Keratinocyte (primary cell): ENCODE data around the gene GRIA1. TPM values are rescaled to one million over a fixed set of nuclear protein-coding genes. Genes with fewer than 3 reads are reported as not detected.

Source experiments
- DNase-seq: peaks from one replicate; pipeline ENCODE4 v3.0.0-alpha.2; 2011; ENCODE audit warnings: low read depth, missing footprints, low spot score
- FAIRE-seq: peaks from 2 replicates; lab custom pipeline; 2011; peaks lifted over from hg19 to GRCh38; lab: Jason Lieb, UNC
- H2AFZ ChIP-seq: 2 replicates; pipeline ENCODE4 v1.6.0; 2012; ENCODE audit warnings: low read length, control low read depth, inconsistent platforms; ENCODE audit not compliant: control insufficient read depth
- H3K27ac ChIP-seq: 2 replicates; pipeline ENCODE4 v1.5.1; 2011; ENCODE audit warnings: low read length; ENCODE audit not compliant: control insufficient read depth, insufficient read depth
- H3K27me3 ChIP-seq: 3 replicates; pipeline ENCODE4 v1.6.0; 2011; ENCODE audit warnings: low read length; ENCODE audit not compliant: control insufficient read depth, insufficient read depth; ENCODE audit errors: extremely low read depth
- H3K36me3 ChIP-seq, 2 experiments: 2 replicates in 1 of 2; 3 replicates in 1 of 2; pipeline ENCODE4 v1.5.1; 2011; ENCODE audit warnings: low read length in 2 of 2, mild to moderate bottlenecking in 1 of 2; ENCODE audit not compliant: control insufficient read depth in 2 of 2, insufficient read depth in 2 of 2; ENCODE audit errors: extremely low read depth in 1 of 2
- H3K4me1 ChIP-seq: 3 replicates; pipeline ENCODE4 v1.5.1; 2011; ENCODE audit warnings: low read length; ENCODE audit not compliant: control insufficient read depth, insufficient read depth; ENCODE audit errors: extremely low read depth
- H3K4me2 ChIP-seq: 3 replicates; pipeline ENCODE4 v1.6.0; 2011; ENCODE audit warnings: low read depth, low read length; ENCODE audit not compliant: control insufficient read depth, insufficient read depth; ENCODE audit errors: extremely low read depth
- H3K4me3 ChIP-seq, 3 experiments: fragments of 200-600 bp in 1 of 3; sonication (generic) in 1 of 3; 2 replicates in 2 of 3; 3 replicates in 1 of 3; pipeline ENCODE4 v1.5.1; 2011 to 2016; ENCODE audit warnings: low read length in 3 of 3, mild to moderate bottlenecking in 3 of 3, control low read depth in 2 of 3, inconsistent platforms in 1 of 3, low read depth in 1 of 3, mixed read lengths in 1 of 3, mixed run types in 1 of 3, moderate library complexity in 1 of 3; ENCODE audit not compliant: control insufficient read depth in 2 of 3, insufficient read depth in 2 of 3; ENCODE audit errors: extremely low read depth in 1 of 3
- H3K79me2 ChIP-seq: 2 replicates; pipeline ENCODE4 v1.6.0; 2012; ENCODE audit warnings: low read length; ENCODE audit not compliant: control insufficient read depth, insufficient read depth
- H3K9ac ChIP-seq: 3 replicates; pipeline ENCODE4 v1.6.0; 2011; ENCODE audit warnings: low read length; ENCODE audit not compliant: control insufficient read depth, insufficient read depth; ENCODE audit errors: extremely low read depth
- H3K9me1 ChIP-seq: 3 replicates; pipeline ENCODE4 v1.6.0; 2011; ENCODE audit warnings: low read length; ENCODE audit not compliant: control insufficient read depth, insufficient read depth; ENCODE audit errors: extremely low read depth
- H3K9me3 ChIP-seq: 2 replicates; pipeline ENCODE4 v1.5.1; 2012; ENCODE audit warnings: low read depth, low read length; ENCODE audit not compliant: control insufficient read depth
- H4K20me1 ChIP-seq: 3 replicates; pipeline ENCODE4 v1.6.0; 2011; ENCODE audit warnings: low read length; ENCODE audit not compliant: control insufficient read depth, insufficient read depth; ENCODE audit errors: extremely low read depth
- CTCF ChIP-seq, 3 experiments: IDR thresholded peaks in 1 of 3; conservative IDR thresholded peaks in 1 of 3; optimal IDR thresholded peaks in 1 of 3; 2 replicates in 2 of 3; 3 replicates in 1 of 3; pipeline versions ENCODE3 to v1.5.1; 2011; ENCODE audit warnings: low read length in 3 of 3, mild to moderate bottlenecking in 3 of 3, moderate library complexity in 2 of 3, control low read depth in 1 of 3, inconsistent platforms in 1 of 3; ENCODE audit not compliant: insufficient read depth in 2 of 3; ENCODE audit errors: extremely low read depth in 1 of 3
- EZH2 ChIP-seq: IDR thresholded peaks from one replicate; pipeline ENCODE4 v1.6.1; 2012; ENCODE audit warnings: inconsistent platforms, mild to moderate bottlenecking, low read length, moderate library complexity
- dilution Hi-C: fragments of 300-500 bp; cut with MboI; formaldehyde crosslinking; loops from one replicate; pipeline ENCODE4 v1.7.0; 2020; ENCODE audit warnings: low sequenced_read_pairs; ENCODE audit not compliant: extremely low pct_ligation_motif_present
- polyA plus RNA-seq, 5 experiments: library from polyadenylated mRNA; depleted of rRNA in 3 of 5; stranded (reverse) in 3 of 5; stranded (forward) in 1 of 5; unstranded in 1 of 5; fragments of >200 nt; gene quantifications; 1 replicate in 1 of 5; 2 replicates in 3 of 5; 3 replicates in 1 of 5; pipeline versions ENCODE4 v1.2.1 to v1.2.3, GENCODE V29; 2011 to 2012; ENCODE audit warnings: missing spikeins in 2 of 5, low read depth in 1 of 5, low replicate concordance in 1 of 5

Gene GRIA1
- polyA plus RNA-seq, 1 donor (not counting 4 experiments of a cell fraction or from before 2014, with no cell fraction given): not detected

GRCh38 chr5:153783362-153783658 is 292.8 kb downstream of the GRIA1 start:
- TF ChIP-seq CTCF (optimal IDR thresholded peaks at IDR 0.05 in 1 of 3, IDR thresholded peaks at IDR 0.05 in 1 of 3, conservative IDR thresholded peaks at IDR 0.05 in 1 of 3; ENCODE audit: extremely low read depth in 1 of 3, insufficient read depth in 2 of 3, low read length in 3 of 3) (no peak), EZH2 (no peak)
- Histone ChIP-seq H3K4me2 (no peak overlapping the region), H4K20me1 (no peaks in the 10 kb centered on the region), H3K4me3 (no peak overlapping the region), H3K4me1 (no peaks in the 10 kb centered on the region), H2AFZ (no peak overlapping the region), H3K36me3 (no peaks in the 10 kb centered on the region), H3K27me3 (no peaks in the 10 kb centered on the region), H3K79me2 (no peaks in the 10 kb centered on the region), H3K27ac (no peak overlapping the region), H3K9me3 (no peaks in the 10 kb centered on the region), H3K9ac (no peak overlapping the region), H3K9me1 (no peaks in the 10 kb centered on the region)
- dilution Hi-C loops: no loop called here
- DNase-seq (no peak), FAIRE-seq (no peak)

- Histone ChIP-seq H2AFZ (no peak overlapping the region), H3K27me3 (no peaks in the 10 kb centered on the region), H3K9me1 (no peaks in the 10 kb centered on the region), H3K79me2 (no peaks in the 10 kb centered on the region), H3K9me3 (no peaks in the 10 kb centered on the region), H3K4me1 (no peaks in the 10 kb centered on the region), H3K27ac (no peak overlapping the region), H3K9ac (no peak overlapping the region), H3K4me3 (no peak overlapping the region), H3K36me3 (no peaks in the 10 kb centered on the region), H4K20me1 (no peaks in the 10 kb centered on the region), H3K4me2 (no peak overlapping the region)
- dilution Hi-C loops: no loop called here
- no peak for TF ChIP-seq CTCF (optimal IDR thresholded peaks at IDR 0.05 in 1 of 3, IDR thresholded peaks at IDR 0.05 in 1 of 3, conservative IDR thresholded peaks at IDR 0.05 in 1 of 3; ENCODE audit: extremely low read depth in 1 of 3, insufficient read depth in 2 of 3, low read length in 3 of 3)
- TF ChIP-seq EZH2: no peak
- DNase-seq (no peak), FAIRE-seq (no peak)
These were observed 293.8 kb downstream of the GRIA1 start for GRCh38 chr5:153784277-153784676.
